Panc1 (cell line): Measurements from ENCODE around the gene CCM2L. TPM values are rescaled to one million over a fixed set of nuclear protein-coding genes. Genes with fewer than 3 reads are reported as not detected.

Experiments used
- ATAC-seq: fragments of 200-7000 bp; cut with Tn5 transposase; 2 replicates; pipeline ENCODE4 v1.9.1; 2020; ENCODE audit warnings: mild to moderate bottlenecking, moderate library complexity
- BruUV-seq: library from RNA; stranded (reverse); fragments of 400-500 nt; replicated peaks from 2 replicates; lab custom pipeline; 2021; lab: Mats Ljungman, UMichigan
- CTCF ChIA-PET: fragments of 300-600 bp; sonication (Branson Sonifier 250); formaldehyde crosslinking; loops from one replicate; lab custom pipeline; 2022; ENCODE audit warnings: antibody characterized with exemption; lab: Charles Lee
- POLR2A ChIA-PET: fragments of 300-600 bp; sonication (Branson Sonifier 250); formaldehyde crosslinking; loops from one replicate; lab custom pipeline; 2022; ENCODE audit warnings: antibody characterized with exemption; lab: Charles Lee
- DNase-seq: peaks from one replicate; pipeline ENCODE4 v3.0.0-alpha.2; 2010; ENCODE audit warnings: low read depth, low spot score
- H3K27ac ChIP-seq: 2 replicates; pipeline ENCODE4 v1.5.1; 2011; ENCODE audit warnings: mild to moderate bottlenecking, low read length, inconsistent platforms
- H3K27me3 ChIP-seq: fragments of 200-500 bp; sonication (Bioruptor generic); 2 replicates; pipeline ENCODE4 v1.6.0; 2014; ENCODE audit warnings: low read length, inconsistent platforms; ENCODE audit not compliant: control insufficient read depth, insufficient read depth
- H3K36me3 ChIP-seq: fragments of 200-500 bp; sonication (Bioruptor generic); 2 replicates; pipeline ENCODE4 v1.5.1; 2014; ENCODE audit warnings: inconsistent platforms, mild to moderate bottlenecking, low read length, moderate library complexity; ENCODE audit not compliant: control insufficient read depth, insufficient read depth
- H3K4me1 ChIP-seq: 2 replicates; pipeline ENCODE4 v1.5.1; 2011; ENCODE audit warnings: inconsistent platforms, mild to moderate bottlenecking, low read length, moderate library complexity; ENCODE audit not compliant: control insufficient read depth, insufficient read depth
- H3K4me3 ChIP-seq, 2 experiments: 2 replicates each; pipeline ENCODE4 v1.5.1; 2011 to 2012; ENCODE audit warnings: low read depth in 2 of 2, low read length in 2 of 2, mild to moderate bottlenecking in 2 of 2, inconsistent platforms in 1 of 2, moderate library complexity in 1 of 2
- H3K9me3 ChIP-seq: fragments of 200-500 bp; sonication (Bioruptor generic); 2 replicates; pipeline ENCODE4 v1.5.1; 2014; ENCODE audit warnings: low read depth, mild to moderate bottlenecking, inconsistent platforms, low read length, moderate library complexity; ENCODE audit not compliant: control insufficient read depth, insufficient read depth
- CTCF ChIP-seq: fragments of 450-650 bp; IDR thresholded peaks from 2 replicates; pipeline ENCODE4 v1.5.1; 2017; ENCODE audit warnings: mild to moderate bottlenecking
- POLR2AphosphoS5 ChIP-seq: IDR thresholded peaks from 2 replicates; pipeline ENCODE4 v1.6.1; 2012; ENCODE audit warnings: mild to moderate bottlenecking, low read depth, low read length, moderate library complexity
- REST ChIP-seq, 2 experiments: IDR thresholded peaks; 2 replicates each; pipeline ENCODE4 v1.6.1; 2011 to 2012; ENCODE audit warnings: low read depth in 2 of 2, control low read depth in 1 of 2, low read length in 1 of 2, mild to moderate bottlenecking in 1 of 2, moderate library complexity in 1 of 2; ENCODE audit not compliant: insufficient read depth in 1 of 2
- SIN3A ChIP-seq: IDR thresholded peaks from 2 replicates; pipeline ENCODE4 v1.6.1; 2012; ENCODE audit warnings: low read depth, mild to moderate bottlenecking, low read length, moderate library complexity, borderline replicate concordance; ENCODE audit not compliant: insufficient read depth
- TCF7L2 ChIP-seq: IDR thresholded peaks from 2 replicates; pipeline ENCODE4 v1.6.1; 2011; ENCODE audit warnings: mild to moderate bottlenecking, low read depth, low read length, inconsistent platforms
- in situ Hi-C: cut with HindIII; loops from 2 replicates; pipeline ENCODE4 v1.10.0; 2016; ENCODE audit warnings: low sequenced_read_pairs, low pct_unique_long_range_greater_than_20kb
- intact Hi-C: fragments of 100-400 bp; cut with micrococcal nuclease; formaldehyde crosslinking; loops from one replicate; pipeline ENCODE4 v1.10.0; 2022; ENCODE audit not compliant: unreplicated experiment
- total RNA-seq: library from RNA; stranded (reverse); gene quantifications from one replicate; pipeline ENCODE4 v1.2.1, GENCODE V29; 2021; ENCODE audit not compliant: unreplicated experiment

The CCM2L gene
- total RNA-seq, 1 experiment from 2014 or later, result 45.4 TPM

GRCh38 chr20:32070282-32070681, 60.0 kb downstream of the CCM2L start:
- H3K4me1 ChIP-seq, result no peaks in the 10 kb centered on the region
- no peak overlapping the region for H3K4me3 ChIP-seq
- H3K36me3 ChIP-seq, result no peaks in the 10 kb centered on the region
- DNase-seq (no peak), ATAC-seq (no peak)
- in situ Hi-C loops (no loop called here), intact Hi-C loops (loop anchor here (5.0 kb wide), 1 partner anchor 33 kb away; no protein-coding TSS in a partner anchor)
- POLR2A ChIA-PET, result no interaction called here
- TF ChIP-seq TCF7L2 (no peak), CTCF (no peak), SIN3A (no peak), REST (IDR thresholded peaks at IDR 0.05; ENCODE audit: insufficient read depth in 1 of 2, low read depth in 2 of 2, low read length in 1 of 2) (no peak), POLR2AphosphoS5 (no peak)
- H3K27me3 ChIP-seq, result peaks cover 5% of the 10 kb centered on the region; the same call in 1 of the 2 replicates
- CTCF ChIA-PET, result no interaction called here
- no peak overlapping the region for H3K27ac ChIP-seq
- no TSS peak for BruUV-seq
- H3K9me3 ChIP-seq, result no peaks in the 10 kb centered on the region

GRCh38 chr20:32070690-32071213, 60.5 kb downstream of the CCM2L start:
- in situ Hi-C loops (no loop called here), intact Hi-C loops (loop anchor here (5.0 kb wide), 1 partner anchor 33 kb away; no protein-coding TSS in a partner anchor)
- ChIA-PET CTCF (no interaction called here), POLR2A (no interaction called here)
- H3K36me3 ChIP-seq, result no peaks in the 10 kb centered on the region
- DNase-seq, result no peak
- no peaks in the 10 kb centered on the region for H3K9me3 ChIP-seq
- H3K27me3 ChIP-seq, result peaks cover 5% of the 10 kb centered on the region; the same call in 1 of the 2 replicates
- no TSS peak for BruUV-seq
- H3K4me1 ChIP-seq, result no peaks in the 10 kb centered on the region
- H3K27ac ChIP-seq, result no peak overlapping the region
- H3K4me3 ChIP-seq, result no peak overlapping the region
- no peak for ATAC-seq
- TF ChIP-seq TCF7L2 (no peak), SIN3A (no peak), POLR2AphosphoS5 (no peak), CTCF (no peak), REST (IDR thresholded peaks at IDR 0.05; ENCODE audit: insufficient read depth in 1 of 2, low read depth in 2 of 2, low read length in 1 of 2) (no peak)
